GM19351 (cell line): ENCODE data around the gene APCDD1L.
"Not testable (repeated sequence)": the region's sequence is repeated elsewhere in the genome, so short reads cannot be mapped to it uniquely, and the experiment has no call there.

Source experiments
- ATAC-seq: cut with Tn5 transposase; IDR thresholded peaks from one replicate; pipeline ENCODE4 v1.9.1; 2021; ENCODE audit warnings: mild to moderate bottlenecking, moderate library complexity; ENCODE audit not compliant: unreplicated experiment

The APCDD1L gene

DNA sequence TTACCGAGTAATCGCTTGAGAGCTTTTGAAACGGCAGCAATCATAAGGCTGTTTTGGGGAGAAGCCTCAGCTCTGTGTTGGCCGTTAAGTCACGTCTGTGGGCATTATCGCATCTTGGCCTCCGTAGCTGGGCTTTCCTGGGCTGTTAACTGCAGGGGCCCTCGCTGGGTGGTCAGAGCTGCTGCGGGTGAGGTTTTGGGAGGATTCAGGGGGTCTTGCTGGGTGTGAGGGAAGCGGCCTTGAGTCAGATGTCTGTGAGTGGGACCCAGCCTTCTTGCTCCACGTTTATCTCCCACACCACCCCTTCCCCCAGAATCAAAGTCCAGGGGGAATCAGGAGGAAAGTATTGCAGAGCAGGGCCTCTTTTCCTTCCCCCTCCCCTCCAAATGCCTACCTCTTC lies 3.2 kb upstream of the APCDD1L start:
- no peak for ATAC-seq

DNA sequence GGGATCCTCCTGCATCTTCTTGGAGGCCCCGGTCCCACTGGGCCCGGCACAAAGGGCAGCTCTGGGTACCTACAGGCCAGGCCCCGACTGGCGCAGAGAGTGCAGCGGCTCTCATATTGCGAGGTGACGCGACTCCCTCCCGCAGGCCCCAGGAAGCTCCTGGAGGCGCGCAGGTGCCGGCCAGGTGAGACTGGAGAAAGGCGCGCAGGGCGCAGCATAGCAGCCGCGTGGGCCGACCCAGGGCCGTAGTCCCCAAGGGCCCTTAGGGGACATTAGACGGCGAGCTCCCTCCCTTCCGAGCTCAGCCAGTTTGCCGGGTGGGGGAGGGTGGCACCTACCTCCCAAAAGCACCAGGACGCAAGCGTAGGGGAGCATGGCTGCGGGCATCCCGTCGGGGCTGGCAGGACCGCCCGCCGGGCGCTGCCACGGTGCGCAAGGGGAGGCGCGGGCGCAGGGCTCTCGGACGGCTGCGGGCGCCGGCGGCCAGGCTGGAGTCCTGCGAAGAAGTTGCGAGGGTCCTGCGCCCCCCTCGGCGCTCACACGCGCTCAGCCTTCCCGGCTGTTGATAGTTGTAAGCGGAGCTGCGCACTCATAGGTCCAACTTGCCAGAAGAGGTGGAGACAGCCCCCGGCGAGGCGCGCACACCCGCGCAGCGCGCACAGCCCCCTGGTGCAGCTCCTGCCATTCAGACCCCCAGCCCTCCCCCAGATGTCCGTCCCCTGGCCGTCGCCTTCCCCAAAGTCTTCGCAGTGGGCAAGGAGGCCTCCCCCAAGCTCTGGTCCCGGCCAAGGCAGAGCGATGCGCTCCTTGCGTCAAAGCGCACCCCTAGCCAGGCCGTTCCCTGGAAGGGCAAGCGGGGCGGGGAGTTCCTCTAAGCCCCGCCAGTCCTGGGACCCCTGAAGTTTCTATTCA lies 622 bp downstream of the APCDD1L start:
- ATAC-seq, result no peak

DNA sequence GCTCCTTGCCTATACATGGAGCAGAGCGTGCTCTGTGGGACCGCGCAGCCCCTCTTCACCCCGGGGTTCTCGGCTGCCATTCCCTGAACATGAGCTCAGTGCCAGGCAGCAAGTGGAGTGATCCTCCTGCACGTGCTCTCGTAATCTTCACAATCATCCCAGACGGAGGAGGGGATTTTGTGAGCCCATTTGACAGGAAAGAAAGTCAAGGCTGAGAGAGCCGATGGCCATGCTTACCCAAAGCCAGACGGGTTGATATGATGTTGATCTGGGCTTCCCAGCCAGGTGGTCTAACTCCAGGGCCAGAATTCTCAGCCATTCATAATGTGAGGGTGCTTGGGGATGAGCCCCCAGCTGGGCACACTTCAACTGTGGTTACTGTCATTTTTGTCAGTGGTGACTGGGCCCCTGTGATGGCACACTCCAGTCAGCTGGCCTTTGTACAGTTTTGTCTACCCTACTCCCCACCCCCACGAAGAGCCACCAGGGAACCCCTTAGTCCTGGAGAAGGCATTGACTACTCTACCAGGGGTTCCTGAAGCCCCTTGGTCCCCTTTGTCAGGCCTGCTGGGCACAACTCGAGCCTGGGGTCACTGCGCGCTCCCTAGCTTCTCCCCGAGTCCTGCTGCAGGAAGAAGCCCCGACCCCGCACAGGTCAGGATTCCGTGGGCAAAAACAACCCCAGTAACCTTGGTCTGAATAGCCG lies 1.5 kb downstream of the APCDD1L start:
- ATAC-seq, result no peak

DNA sequence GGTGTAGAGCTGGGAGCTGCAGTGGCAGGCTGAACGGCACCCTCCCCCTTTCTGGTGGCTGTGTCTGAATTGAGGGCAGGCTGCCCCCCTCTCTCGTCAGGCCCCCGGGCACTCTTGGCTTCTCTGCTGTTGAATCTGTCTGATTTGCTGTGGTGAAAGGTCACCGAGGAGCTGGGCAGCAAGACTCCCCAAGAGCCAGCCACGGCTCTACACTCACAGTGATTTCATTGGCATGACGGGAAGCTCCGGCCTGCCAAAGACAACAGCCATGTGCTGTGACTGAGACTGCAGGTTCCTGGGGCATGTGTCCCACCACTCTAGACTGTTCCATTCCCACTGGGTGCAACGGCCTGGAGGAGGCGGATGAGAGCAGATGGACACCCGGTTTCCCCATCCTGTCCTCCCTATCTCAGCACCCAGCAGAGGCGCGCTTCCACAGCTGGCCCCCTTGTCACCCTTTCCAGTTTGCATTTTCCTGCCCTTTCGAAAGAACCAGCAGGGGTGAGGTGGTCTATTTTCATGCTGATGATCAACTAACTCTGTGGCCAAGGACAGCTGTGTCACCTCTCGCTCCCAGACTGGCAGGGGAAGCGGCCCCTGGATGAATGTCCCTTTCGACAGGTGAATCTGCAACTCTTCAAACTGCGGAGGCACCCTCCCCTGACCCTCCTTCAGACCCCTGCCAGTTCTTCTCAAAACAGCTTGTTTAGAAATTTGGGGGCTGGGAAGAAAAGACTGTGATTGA lies 2.2 kb downstream of the APCDD1L start:
- ATAC-seq, result no peak

DNA sequence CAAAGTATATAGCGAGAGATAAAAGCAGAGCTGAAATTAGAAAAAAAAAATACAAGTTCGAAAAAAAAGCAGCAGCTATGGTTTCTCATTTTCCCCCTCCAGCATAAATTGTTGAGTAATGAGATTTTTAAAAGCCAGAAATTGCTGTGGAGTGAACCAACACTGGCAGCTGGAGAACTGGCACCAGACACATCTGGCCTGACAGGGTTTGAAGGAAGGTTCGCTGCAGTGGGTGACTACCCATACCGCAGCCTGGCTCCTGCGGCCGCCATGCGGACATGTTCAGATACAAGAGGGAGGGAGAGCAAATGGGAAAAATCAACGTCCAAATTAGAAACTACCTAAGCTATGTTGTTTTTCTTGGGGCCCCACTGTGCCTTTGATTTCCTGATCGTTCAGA lies 3.3 kb downstream of the APCDD1L start:
- no peak for ATAC-seq

DNA sequence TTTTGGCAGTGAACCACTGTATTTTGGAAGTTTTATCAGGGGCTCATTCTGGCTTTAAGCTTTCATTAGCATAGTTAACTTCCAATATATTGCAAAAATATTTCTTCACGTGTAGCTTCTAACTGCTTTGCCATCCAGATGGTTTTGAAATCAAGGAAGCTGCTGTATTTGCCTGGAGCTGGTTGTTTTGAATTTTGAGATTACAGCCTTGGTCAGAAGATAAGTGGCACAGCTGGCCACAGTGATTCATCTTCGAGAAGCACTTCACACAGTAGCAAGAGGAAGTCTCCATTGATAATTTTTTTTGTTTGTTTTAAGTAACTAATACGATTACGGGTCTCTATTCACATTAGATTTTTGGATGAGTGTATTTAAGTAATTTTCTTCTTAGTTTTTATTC lies 3.8 kb downstream of the APCDD1L start:
- no peak for ATAC-seq

DNA sequence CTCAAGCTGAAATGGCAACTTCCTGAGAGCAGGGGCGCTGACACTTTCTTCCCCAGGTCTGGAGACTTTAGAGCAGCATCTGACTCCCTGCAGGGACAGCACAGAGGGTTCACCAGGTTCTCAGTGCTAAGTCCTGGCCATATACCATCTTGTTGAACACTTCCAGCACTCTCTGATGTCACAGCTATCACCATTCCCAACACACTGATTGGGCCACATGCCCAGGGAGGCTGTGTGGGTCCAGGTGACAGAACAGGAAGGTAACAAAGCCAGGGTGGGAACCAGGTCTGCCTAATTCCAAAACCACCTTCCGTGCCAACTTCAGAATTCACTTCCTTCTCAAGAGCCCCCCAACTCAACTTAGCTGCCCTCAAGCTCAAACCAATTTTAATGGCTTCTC lies 4.3 kb downstream of the APCDD1L start:
- ATAC-seq, result no peak

DNA sequence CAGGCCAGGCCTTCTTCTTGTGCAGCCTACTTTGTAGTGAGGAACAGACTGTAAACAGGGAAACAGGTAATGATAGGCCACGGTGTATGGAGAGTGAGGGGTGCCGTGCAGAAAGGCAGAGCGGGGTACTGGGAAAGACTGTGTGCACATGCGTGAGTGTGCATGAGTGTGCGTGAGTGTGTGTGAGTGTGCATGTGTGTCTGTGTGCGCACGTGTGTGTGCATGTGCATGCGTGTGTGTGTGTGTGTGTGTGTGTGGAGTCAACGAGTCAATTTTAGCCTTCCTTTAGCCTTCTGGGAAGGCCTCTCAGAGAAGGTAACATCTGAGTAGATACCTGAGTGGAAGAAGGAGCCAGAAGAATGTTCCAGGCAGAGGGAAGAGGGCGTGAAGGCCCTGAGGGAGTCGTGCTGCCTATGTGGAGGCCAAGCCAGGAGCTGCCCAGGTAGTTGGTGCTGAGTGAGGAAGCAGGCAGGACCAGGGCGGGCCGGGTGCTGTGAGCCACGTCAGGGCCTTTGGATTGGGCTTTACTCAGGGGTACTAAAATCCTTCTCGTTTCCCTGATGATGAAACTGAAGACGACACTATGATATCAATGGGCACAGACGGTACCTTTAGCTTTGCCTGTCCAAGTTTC lies 6.3 kb downstream of the APCDD1L start:
- no peak for ATAC-seq

DNA sequence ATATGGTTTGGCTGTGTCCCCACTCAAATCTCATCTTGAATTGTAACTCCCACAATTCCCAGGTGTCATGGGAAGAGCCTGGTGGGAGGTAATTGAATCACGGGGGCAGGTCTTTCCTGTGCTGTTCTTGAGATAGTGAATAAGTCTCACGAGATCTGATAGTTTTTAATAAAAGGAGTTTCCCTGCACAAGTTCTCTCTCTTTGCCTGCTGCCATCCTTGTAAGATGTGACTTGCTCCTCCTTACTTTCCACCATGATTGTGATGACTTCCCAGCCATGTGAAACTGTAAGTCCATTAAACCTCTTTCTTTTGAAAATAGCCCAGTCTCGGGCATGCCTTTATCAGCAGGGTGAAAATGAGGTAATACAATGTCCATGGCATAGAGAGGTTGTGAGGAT lies 8.2 kb downstream of the APCDD1L start:
- ATAC-seq, result not testable (repeated sequence)

DNA sequence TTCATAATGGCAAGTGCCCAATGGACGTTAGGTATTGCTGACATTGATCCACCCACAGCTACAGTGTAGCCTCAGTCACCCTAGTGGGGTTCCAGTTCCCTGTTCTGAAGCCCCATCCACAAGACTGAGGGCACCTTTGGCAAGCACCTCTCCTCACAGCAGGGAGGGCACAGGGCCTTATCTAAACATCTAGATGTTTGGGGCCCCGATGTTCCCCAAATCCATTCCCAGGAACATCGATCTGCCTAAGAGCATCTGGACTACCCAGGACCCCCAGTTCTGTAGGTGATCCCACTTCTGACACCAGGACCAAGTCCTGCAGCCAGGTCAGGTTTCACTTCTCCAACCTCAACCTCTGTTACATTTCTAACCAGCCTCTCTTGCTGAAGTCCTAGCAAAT lies 10.6 kb downstream of the APCDD1L start:
- no peak for ATAC-seq

DNA sequence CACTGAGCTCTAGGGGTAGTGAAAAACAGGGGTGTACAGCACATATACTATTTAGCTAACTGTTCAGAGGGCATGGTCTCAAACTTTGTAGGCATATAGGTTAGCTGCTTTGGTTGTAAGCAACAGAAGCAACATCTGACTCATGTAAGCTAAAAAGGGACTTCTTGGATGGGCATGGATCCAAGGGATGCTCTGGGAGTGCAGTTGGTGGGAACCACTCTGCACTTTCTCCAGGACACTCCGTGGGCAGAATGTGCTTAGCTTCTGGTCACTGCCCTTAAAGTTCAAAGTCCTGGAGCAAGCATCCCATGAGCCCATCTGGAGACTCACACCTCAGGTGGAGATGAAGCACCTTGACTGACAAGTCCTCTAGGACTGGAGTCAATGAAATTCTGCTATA lies 11.5 kb downstream of the APCDD1L start:
- ATAC-seq, result no peak

DNA sequence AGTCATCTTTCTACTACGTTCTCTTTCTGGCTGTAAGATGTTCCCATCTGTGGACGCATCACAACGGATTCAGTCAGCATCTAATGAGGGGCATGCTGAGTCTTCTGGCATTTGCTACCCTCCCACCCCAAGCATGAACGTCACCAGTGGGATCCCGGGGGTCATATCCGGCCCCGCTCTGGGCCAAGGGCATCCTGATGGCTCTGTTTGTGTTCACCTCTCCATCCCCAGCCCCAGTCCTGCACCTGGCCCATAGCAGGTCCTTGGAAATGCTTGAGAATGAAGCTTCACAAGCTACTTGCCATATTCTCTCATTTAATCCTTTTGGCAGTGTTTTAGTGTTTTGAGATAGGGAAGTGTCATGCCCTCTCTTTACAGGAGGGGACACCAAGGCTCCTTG lies 14.9 kb downstream of the APCDD1L start:
- ATAC-seq, result no peak

DNA sequence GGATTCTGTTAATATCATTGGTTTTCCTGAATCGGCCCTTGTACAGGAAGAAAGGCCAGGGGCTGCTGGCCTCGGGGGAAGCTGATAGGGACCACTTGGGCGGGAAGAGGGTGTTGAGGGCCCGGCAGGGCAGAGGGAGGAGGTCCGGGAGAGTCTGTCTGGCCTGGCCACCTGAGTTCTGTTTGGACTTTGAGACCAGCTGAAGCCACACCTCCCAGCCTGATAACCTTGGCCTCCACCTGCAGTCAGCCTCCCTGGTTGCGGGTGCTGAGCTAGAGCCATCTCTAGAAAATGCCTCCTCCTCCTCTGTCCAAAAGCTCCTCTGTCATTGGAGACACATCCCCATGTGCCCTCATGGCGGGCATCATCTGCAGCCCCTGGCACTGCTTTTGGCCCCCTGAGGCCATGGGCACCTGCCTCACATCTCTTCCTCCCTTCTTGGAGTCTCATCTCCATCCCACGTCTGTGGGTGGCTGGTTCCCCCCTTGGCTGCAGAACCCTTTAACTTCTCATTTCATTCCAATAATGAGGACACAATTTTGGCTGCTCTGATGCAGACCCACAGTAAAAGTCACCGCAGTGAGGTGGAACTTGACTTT lies 16.6 kb downstream of the APCDD1L start:
- no peak for ATAC-seq

DNA sequence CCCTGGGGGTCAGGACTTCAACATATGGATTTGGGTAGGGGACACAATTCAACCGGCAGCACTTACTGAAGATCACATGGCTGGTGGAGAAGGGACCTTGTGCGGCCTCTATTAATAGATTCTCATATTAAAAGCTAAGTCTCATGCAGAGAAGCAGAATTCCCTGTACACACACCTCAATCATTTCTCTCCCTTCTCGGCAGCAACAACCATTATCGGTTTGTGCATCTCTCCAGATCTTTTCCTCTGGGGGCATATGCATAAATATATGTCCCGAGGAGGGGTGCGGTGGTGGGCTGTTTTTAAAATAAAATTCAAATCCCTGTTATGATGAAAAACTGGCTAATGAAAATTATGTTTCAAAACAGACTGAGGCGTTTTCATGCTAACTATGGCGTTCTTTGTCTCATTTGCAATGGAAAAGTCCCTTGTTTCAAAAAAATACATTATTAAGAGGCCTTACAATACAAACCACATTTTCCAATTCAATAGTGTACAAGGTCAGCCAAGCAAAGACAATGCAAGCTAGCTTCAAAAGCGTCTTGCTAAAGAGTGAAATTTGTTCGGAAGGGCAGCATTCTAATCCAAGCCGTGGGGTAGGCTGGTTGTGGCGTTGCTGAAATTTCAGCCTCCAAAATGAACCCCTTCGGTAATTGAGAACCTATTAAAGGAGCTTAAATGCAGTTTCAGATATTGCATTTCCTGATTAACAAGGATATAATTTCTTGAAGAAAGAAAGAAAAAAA lies 17.3 kb downstream of the APCDD1L start:
- no peak for ATAC-seq

DNA sequence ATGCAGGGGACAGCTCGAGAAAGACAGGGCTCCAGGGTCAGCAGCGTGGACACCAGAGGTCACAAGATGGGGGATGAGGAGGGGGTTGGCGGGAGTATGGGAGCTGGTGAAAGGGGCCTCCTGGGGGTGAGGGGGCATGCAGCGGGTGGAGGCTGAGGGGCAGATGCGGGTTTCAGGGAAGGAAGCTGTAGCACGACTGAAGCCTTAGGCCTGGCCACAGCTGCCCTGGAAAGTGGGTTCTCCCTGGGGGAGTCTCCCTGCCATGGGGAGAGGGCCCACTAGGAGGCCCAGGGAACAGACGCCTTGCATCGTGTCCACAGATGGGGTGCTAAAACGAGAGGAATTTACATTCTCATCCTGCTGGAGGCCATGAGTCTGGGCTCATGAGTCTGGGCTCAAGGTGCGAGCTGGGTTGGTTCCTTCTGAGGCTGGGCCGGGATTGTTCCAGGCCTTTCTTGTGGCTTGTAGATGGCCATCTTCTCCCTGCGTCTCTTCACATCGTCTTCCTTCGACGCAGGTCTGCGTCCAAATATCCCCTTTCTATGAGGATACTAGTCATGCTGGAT lies 18.0 kb downstream of the APCDD1L start:
- no peak for ATAC-seq

DNA sequence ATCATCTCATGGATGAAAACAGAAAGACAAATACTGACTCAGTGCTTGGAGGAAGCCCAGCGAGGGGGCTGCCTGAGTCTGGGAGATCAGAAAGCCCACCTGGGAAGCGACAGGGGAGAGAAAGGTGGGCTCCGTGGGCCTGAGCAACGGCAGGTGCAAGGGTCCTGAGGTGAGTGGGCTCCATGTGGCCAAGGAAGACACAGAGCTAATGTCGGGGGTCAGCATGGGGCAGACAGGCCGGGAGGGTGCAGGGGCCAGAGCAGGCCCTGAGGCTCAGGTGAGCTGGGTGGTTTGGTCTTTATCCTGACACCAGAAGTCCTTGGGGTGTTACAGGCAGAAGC lies 18.8 kb downstream of the APCDD1L start:
- no peak for ATAC-seq

DNA sequence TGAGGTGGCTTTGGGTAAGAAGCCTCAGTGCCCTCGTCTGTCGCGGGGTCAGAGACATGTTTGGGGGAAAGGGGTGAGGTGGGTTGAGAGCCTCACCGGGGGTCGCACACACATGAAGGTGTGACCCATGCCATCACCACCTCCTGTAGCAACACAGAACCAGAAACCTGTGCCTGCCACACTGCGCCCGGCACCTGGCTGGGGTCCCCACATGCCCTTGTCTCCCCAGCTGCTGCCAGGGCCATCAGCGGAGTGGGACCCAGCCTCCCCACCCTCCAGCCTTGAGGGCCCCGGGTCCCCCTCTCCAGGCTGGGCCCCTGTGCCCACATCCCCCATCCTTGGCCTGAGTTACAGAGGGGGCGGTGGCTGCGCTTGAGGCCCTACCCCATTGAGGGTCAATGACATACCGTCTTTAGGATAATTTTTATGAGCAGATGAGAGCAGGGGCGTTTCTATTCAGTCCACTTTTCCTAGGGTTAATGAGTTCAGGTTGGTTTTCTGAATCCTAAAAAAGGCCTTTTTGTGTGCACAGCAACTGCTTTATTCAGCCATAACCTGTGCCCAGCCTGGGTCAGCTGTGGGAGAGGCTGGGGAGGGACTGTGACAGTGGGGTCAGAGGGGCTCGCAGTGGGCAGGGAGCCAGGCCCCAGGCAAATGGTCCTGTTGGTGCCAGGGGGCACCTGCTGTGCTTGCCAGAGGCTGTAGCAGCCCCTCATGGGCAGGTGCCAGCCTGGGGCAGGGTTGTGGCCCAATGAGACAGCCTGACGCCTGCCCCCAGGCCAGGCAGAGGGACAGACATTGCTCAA lies 19.4 kb downstream of the APCDD1L start:
- ATAC-seq, result no peak

DNA sequence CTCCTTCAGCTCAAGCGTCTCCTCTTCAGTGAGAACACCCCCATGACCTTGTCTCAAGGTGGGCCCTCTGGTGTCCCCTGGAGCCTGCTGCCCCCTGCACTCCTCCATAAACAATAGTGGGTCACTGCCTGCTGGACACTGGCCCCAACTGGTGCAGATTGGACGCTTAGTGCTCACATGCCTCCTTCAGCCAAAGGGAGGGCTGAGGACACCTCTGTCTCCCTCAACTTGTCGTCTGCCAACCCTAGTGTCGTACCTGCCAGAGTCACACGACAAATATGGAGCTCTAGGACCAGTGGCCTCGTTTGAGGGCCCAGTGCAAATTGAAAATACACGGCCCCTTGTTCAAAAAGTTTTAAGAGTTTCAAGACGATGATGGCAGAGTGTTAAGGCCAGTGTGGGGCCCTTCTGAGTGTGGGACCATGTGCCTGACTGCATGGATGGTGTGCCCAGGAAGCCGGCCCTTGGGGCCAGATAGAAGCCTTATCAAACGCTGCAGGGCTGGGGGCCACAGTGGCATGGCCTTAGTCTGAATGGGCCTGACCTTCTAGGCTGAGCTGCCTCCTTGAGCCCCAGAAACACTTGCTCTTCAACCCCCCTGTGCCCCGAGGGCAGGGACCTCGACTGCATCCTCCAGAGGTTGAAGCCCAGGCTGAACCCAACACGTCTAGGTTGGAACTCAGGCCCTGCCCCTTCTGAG lies 20.1 kb downstream of the APCDD1L start:
- ATAC-seq, result no peak
